Panc1 (cell line): ENCODE results near the gene RIMKLB.

Experiments
- CTCF ChIP-seq: fragments of 450-650 bp; IDR thresholded peaks from 2 replicates; pipeline ENCODE4 v1.5.1; 2017; ENCODE audit warnings: mild to moderate bottlenecking
- POLR2AphosphoS5 ChIP-seq: IDR thresholded peaks from 2 replicates; pipeline ENCODE4 v1.6.1; 2012; ENCODE audit warnings: mild to moderate bottlenecking, low read depth, low read length, moderate library complexity
- REST ChIP-seq, 2 experiments: IDR thresholded peaks; 2 replicates each; pipeline ENCODE4 v1.6.1; 2011 to 2012; ENCODE audit warnings: low read depth in 2 of 2, control low read depth in 1 of 2, low read length in 1 of 2, mild to moderate bottlenecking in 1 of 2, moderate library complexity in 1 of 2; ENCODE audit not compliant: insufficient read depth in 1 of 2
- SIN3A ChIP-seq: IDR thresholded peaks from 2 replicates; pipeline ENCODE4 v1.6.1; 2012; ENCODE audit warnings: low read depth, mild to moderate bottlenecking, low read length, moderate library complexity, borderline replicate concordance; ENCODE audit not compliant: insufficient read depth
- TCF7L2 ChIP-seq: IDR thresholded peaks from 2 replicates; pipeline ENCODE4 v1.6.1; 2011; ENCODE audit warnings: mild to moderate bottlenecking, low read depth, low read length, inconsistent platforms

GRCh38 chr12:8784290-8784888 is 86.6 kb downstream of the RIMKLB start:
- no peak for TF ChIP-seq SIN3A
- no peak for TF ChIP-seq POLR2AphosphoS5
- no peak for TF ChIP-seq CTCF
- no peak for TF ChIP-seq REST (IDR thresholded peaks at IDR 0.05; ENCODE audit: insufficient read depth in 1 of 2, low read depth in 2 of 2, low read length in 1 of 2)
- TF ChIP-seq TCF7L2 = no peak
